NCI-H128 (cell line): ENCODE data around the gene LGR4.
"Not testable (repeated sequence)": the region's sequence is repeated elsewhere in the genome, so short reads cannot be mapped to it uniquely, and the experiment has no call there.

Experiments used
- DNase-seq: peaks from one replicate; lab custom pipeline; 2025; ENCODE audit not compliant: unreplicated experiment; lab: John Stamatoyannopoulos, UW

Gene LGR4

DNA sequence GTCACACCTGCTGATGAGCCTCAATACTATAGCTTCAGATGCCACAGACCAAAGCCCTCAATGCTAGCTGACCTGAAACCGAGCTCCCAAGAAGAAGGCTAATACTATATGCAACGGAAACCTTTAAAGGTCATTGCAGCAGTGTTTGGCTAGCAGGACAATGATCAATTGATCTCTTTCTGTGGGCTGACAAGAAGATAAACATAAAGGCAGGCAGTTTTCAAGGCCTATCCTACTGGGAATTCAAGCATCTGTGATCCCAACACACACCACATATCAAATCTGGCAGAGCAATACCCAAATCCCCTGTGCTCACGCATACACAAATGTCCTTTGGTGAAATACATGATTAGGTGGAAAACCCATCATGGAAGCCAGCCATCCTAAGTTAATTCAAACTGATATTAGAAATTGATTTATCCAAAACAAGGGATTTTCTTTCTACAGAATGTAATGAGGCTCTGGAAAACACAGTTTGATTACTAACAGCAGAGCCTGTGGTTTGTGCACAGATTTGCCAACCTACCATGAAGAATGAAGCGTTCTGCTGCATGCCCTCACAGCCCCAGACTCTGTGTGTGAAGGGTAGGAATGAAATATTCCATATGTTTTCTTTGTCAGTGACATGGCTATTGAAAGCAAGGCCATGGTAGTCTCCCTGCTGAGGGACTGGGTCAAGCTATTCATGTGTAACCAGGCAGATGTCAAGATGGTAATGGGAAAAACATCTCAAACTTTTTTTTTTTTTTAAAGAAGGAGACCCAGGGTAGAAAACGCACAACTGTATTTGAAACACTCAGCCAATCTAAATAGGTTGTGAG is 12.2 kb downstream of the LGR4 start:
- no peak for DNase-seq

DNA sequence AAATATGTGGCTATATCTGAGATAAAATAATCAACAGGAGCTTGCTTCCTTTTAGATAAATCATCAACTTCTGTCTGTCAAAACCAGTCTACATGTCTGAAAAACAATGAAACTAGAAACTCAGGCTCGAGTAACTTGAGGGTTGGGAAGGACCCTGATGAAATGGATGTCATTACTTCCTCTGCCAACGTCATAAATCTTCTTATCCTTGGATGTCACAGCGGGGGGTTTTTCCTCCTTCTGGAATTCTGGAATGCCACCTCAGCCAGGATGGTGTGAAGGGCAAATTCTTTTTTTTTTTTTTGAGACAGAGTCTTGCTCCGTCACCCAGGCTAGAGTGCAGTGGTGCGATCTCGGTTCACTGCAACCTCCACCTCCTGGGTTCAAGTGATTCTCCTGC is 13.4 kb downstream of the LGR4 start:
- no peak for DNase-seq

DNA sequence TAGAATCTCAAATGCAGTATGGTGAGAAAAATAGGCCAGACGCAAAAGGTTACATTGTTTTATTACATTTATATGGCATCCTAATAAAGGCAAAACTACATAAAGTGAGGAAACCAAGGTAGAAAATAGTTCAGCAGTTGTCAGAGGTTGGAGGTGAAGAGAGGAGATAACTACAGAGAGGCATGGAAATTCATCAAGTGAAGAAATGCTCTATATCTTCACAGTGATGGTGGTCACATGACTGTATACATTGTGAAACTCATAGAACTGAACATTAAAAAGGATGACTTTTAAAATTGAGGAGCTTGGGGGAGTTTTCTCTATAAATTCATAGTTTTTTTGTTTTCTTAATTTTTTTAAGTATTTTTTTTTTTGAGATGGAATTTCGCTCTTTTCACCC is 14.4 kb downstream of the LGR4 start:
- DNase-seq, result no peak

DNA sequence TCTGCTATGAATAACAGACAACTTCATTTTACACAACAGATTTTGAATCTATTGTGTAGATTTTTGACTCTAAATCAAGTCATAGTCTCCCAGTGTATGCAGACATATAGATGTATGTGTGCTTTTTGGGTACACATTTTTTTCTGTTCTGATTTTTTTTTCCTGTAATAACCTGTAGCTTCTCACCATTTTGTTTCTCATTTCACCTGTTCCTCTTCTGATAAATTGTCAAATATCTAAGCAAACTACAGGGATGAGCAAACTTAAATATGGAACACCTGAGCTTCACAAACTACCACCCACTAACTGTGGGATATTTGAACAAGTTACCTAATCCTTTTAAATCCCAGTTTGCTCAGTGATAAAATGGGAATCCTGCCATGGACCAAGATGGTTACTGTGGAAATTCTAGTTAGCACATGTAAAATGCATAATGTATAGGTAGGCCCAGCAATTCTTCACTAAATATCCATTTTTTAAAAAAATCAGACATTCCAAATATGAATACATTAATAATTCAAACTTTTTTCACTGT is 15.7 kb downstream of the LGR4 start:
- no peak for DNase-seq

DNA sequence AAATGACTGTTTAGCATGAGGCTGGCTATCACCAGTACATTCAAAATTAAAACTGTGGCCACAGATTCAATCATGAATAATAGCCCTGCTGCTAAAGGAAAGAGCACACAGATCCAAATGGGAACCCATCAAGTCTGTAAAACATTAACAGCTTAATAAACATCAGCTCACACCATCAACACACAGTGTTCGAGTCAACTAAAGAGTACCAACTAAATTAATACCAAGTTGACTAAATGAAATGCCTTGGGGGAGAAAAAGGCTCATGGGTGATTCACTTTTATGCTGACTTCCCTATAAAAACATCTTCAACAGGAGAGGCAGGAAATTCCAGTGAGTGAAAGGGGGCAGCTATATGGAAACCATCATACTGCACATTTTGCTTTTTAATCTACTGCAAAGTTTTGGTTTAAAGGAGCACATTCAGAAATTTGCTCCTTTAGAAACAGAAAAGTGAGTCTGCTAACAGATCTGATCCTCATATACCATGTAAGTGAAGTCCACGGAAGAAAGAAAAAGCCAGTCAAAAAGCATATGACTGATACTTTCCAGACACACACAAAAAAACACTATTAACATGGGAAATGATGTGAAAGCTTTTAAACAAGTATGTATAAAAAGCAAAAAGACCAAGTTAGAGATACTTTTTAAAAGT is 16.3 kb downstream of the LGR4 start:
- no peak for DNase-seq

DNA sequence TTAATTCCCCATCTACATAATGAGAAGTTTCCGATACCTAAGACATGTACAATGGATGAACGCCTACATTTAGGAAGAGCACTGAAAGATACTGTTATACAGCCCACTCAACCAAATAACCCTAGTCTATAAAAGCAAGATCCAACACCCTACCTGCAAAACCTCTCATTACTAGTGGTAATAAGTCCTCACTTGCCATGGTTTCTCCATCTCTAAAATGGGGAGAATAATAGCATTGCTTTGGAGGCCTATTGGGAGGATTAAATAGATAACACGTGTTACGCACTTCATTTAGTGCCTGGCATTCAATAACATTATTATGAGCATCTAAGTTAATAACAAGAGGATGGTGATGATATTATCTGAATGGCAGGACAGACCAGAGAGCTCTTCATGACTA is 16.9 kb downstream of the LGR4 start:
- no peak for DNase-seq

DNA sequence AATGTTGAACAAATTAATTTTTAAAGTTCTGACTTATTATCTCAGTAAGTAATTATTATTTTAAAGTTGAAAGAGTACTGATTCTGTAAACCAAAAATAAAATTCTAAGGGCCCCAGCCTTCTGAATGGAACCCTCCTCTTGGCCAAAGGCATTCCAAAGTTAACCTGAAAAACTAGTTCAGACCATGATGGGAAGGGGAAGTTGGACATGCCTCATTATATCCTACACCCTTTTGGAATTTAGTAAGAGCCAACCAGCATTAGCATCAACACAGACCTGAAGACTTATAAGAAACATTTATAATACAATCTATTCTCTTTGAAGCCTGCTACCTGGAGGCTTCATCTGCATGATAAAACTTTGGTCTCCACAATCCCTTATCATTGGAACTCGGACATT is 18.9 kb downstream of the LGR4 start:
- no peak for DNase-seq

DNA sequence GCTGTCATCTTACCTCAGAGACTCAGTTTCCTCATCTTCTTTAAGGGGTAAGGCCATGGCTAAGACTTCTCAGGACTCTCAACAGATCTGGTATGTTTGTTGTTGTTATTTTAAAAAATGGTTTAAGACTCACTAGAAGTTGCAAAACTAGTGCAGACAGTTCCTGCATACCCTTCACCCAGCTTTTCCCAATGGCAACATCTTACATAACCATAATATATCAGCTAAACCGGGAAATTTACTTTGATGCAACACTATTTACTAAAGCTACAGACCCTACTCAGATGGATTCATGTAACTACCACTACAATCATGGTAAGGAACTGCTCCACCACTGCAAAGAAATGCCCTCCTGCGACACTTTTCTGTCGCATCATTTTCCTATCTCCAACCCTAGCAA is 20.4 kb downstream of the LGR4 start:
- no peak for DNase-seq

DNA sequence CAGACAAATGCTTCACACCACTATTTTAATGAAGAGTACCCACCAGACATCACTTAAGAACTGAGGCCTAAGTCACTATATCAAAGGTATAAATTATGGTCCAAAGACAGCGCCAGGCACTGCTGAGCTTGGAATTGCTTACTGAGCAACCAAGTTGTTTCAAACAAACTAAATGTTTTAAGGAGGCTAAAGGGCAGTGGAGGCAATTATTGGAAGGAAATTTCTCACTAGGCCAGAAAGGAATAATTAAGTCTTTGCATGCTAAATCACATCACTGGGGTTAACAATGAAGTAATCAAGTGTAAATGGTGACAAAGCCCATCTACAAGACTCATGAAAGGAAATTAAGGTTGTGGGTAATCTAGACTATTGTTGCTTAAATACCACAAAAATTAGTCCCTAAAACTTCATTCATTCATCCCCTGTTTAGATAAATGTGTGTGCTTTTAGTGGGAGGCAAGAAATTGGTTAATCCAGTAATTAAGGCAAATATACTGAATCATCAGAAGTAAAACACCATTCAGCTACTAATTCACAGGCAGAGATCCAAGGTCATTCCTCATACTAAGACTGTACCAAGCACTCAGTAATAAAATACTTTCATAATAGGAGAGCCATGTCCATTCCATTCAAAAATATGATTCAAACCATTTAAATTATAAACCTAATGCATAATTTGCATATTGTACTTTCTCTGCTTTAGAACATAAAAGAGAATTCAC is 21.2 kb downstream of the LGR4 start:
- no peak for DNase-seq

DNA sequence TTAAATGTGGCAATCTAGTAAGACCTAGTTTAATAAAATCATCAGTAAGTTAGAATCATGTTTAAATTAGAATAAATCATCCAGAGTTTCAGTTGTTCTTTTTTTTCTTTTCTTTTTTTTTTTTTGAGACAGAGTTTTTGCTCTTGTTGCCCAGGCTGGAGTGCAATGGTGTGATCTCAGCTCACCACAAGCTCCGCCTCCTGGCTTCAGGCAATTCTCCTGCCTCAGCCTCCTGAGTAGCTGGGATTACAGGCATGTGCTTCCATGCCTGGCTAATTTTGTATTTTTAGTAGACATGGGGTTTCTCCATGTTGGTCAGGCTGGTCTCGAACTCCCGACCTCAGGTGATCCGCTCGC is 24.4 kb downstream of the LGR4 start:
- DNase-seq, result not testable (repeated sequence)

DNA sequence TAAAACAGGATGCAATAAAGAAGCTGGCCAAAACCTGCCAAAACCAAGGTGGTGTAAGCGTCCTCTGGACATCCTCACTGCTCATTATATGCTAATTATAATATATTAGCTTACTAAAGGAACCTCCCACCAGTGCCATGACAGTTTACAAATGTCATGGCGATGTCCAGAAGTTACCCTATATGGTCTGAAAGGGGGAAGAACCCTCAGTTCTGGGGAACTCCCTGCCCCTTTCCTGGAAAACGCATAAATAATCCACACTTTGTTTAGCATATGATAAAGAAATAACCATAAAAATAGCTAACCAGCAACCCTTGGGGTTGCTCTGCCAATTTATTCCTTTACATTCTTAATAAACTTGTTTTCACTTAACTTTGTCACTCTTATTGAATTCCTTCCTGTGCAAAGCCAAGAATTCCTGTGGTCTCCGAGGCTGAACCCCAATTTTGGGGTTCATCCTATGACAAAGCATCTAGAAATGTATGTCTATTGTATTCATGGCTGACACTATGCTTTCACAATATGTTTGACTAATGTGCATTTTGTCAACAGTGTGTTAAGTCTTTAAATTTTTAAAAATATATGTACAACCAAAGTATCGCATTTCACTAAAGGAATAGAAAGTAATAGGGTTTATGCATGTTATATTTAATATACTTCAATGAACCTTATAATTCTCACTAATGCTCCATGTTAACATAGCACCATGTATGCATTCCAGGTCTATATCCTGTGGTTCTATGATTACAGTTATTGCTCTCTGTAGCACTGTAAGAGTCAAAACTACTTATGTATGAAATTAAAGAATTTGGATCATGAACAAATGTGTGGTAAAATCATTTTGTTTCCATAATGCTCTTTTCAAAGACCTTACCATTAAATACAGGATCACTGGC is 25.1 kb downstream of the LGR4 start:
- no peak for DNase-seq

DNA sequence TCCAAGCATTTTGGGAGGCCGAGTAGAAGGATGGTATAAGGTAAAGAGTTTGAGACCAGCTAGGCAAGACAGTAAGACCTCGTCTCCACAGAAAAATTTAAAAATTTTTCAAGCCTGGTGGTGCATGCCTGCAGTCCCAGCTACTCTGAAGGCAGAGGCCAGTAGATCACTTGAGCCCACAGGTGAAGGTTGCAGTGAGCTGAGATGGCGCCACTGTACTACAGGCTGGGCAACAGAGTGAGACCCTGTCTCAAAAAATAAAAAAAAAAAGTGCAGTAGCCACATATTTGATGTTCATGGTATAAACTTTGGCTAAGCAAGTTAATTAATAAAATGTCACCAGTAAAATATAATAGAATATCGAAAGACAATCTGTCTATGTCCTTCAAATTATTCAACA is 27.0 kb downstream of the LGR4 start:
- DNase-seq, result no peak

DNA sequence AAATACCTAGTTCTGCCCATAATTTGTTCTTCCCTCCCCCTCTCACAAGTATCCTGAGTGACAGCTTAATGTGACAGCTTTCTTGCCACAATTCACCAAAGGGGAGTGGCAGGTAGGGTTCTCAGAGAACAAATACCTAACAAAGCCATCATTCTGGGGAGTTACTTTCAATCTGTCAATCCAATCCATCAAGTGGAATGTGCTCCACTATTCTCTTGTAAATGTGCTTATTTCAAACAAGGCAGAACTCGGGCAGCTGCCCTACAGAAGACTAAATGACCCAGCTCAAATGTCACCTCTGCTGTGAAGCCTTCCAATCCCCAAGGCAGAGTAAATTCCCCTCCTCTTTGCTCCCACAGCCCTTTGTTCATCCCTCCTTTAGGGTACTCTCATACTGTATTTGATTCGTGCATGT is 27.8 kb downstream of the LGR4 start:
- DNase-seq, result no peak

DNA sequence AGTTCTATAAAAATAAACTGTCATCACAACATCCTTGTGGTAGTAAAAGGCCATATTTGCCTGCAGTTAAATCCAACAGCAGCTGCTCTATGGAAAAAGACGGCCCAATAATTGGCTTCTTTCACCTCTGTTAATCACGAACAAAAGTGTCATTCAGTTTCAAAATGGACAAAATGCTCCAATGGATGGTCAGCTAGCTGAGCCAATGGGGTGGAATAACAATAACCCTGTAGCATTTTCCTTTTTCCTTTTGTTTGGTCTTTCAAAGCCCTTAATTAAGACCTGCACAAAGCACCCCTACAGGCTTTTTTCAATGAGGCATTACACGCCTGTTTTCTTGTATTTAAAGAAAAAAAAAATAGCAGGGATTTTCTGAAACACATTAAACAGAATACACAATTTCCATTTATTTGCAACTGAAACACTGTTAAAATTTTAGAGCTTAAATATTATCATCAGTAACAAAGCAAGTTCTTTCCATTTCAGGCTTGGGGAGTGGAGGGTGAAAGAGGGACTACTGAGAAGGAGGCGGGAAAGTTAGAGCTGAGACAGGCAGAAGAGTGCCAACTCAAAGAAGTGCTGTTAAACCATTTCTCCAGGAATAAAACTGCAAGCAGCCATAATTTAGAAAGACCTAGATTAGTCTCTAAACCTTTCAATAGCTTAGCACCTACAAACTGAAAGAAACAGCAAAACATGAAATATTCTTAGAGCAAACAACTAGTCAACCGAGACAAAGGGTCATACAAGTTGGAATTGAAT is 28.7 kb downstream of the LGR4 start:
- DNase-seq, result no peak

DNA sequence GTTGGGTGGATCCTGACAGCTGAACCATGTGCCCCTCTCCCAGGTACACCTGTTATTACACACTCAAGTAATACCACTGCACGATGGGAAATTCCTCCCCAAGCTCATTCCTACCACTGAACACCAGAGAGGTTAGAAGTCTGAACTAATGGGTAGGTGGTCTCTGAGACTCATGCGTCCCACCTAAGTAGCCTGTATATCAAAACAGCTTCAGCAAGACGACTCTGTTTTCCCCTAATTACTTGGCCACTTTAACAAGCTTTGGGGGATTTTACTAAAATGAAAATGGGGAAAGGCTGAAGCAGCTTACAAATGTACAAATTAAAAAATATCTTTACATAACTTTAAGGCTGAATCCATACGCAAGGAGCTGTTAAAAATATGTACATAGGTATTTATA is 29.4 kb downstream of the LGR4 start:
- DNase-seq, result no peak

DNA sequence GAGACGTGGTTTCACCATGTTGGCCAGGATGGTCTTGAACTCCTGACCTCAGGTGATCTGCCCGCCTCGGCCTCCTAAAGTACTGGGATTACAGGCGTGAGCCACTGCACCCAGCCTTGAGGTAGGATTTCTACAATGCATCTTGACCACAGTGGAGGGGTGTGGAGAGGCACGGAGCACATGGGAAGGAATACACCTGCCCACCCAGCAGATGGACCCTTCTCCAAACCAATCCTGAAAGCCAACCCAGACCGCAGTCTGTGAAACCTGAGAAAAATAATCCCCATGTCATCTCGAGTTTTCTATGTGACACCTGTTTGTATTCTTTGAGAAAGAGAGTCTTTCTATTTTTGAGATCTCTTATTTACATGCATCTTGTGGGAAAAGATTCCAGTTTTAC is 32.5 kb downstream of the LGR4 start:
- no peak for DNase-seq

DNA sequence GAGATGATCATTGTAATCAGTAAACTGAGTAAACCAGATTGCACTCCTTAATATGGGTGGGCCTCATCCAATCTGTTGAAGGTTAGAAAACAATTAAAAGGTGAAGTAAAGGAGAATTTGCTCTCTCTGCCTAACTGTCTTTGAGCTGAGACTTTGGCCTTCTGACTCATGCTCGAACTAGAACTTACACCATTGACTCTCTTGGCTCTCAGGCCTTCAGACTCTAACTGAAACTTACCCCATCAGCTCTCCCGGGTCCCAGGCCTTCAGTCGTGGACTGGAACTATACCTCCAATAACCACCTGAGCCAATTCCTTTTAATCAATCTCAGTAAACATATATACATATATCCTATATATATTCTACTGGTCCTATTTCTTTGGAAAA is 34.0 kb downstream of the LGR4 start:
- DNase-seq, result no peak

DNA sequence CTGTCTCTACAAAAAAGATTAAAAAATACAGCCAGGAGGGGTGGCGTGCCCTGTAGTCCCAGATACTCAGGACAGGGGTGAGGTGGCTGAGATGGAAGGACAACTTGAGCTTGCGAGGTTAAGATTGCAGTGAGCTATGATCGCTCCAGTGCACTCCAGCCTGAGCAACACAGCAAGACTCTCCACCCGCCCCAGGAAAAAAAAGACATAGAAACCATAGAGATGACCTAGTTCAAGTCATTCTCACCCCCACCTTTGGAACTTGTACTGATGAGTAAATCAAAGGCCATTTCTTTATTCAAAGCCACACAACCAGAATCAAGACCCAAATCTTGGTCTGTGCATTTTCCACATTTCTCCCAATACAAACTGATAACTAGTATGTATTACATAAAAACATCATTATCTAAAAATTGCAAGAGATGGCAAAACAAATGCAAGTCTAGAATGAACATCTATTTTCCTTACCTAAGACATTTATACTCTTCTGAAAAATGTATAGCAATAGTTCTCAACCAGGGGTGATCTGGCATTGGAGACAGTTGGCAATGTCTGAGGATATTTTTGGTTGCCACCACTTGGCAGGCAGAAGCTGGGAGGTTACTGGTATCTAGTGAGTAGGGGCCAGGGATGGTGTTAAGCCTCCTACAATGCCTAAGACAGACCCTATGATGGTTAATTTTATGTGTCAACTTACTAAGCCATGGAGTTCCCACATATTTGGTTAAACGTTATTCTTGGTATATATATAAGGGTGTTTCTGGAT is 34.6 kb downstream of the LGR4 start:
- no peak for DNase-seq

DNA sequence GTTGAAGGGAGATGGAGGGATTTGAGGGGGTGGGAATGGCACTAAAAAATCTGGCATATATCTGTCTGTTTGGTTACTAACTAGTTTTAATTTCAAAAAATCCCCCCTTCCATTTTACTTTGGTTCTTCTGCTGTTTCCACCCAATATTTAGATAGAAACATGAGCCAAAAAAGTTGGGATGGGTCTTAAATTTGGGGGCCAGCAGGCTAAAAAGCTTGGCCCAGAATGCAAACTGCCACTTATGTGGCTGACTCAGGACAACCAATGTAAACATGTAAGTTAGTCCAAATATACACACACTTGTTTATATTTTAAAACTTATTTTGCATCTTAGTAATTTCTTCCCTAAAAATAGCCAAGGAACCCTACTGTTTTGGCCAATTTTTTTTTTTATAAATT is 35.7 kb downstream of the LGR4 start:
- DNase-seq, result no peak

DNA sequence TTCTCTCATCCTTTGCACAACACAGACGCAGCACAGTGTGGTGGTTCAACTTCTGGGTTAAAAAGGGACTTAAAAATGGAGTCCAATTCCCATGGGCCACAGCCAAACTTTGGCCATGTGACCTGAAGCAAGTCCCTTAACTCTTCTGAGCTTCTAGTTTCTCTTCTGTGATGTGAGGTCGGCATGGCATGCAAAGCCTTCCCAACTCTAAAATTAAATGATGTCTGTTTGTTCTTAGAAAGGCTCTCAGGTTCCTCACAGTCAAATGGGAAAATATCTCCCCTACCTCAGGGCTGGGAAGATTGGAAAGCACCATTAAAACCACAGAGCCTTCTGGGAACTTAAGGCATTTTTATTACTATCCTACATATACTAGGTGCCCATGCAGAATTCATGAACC is 38.8 kb downstream of the LGR4 start:
- DNase-seq, result no peak
